HG02852 (cell line): Measurements from ENCODE around the gene GLRX.
"Not testable (repeated sequence)": the region's sequence is repeated elsewhere in the genome, so short reads cannot be mapped to it uniquely, and the experiment has no call there.

ENCODE experiments used
- ATAC-seq: cut with Tn5 transposase; IDR thresholded peaks from one replicate; pipeline ENCODE4 v1.9.1; 2021; ENCODE audit warnings: mild to moderate bottlenecking, moderate library complexity; ENCODE audit not compliant: unreplicated experiment

Gene GLRX

GRCh38 chr5:95830226-95830625 lies 7.7 kb upstream of the GLRX start:
- no peak for ATAC-seq

DNA sequence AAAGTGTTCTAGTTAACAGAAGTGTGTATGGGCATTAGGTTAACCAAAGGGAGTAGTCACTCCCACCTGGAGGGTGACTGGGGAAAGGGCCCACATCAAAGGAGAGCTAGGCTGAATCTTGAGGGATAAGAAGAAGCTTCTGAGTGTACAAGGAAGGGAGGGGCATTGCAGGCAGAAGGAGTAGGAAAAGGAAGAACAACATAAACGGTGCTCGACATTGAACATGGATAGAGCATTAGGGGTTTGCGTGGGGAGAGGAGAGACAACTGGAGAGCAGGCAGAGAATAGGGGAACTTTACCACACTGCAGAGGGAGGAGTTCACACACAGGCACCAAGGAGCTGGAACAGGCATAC lies 5.3 kb upstream of the GLRX start:
- ATAC-seq = no peak

DNA sequence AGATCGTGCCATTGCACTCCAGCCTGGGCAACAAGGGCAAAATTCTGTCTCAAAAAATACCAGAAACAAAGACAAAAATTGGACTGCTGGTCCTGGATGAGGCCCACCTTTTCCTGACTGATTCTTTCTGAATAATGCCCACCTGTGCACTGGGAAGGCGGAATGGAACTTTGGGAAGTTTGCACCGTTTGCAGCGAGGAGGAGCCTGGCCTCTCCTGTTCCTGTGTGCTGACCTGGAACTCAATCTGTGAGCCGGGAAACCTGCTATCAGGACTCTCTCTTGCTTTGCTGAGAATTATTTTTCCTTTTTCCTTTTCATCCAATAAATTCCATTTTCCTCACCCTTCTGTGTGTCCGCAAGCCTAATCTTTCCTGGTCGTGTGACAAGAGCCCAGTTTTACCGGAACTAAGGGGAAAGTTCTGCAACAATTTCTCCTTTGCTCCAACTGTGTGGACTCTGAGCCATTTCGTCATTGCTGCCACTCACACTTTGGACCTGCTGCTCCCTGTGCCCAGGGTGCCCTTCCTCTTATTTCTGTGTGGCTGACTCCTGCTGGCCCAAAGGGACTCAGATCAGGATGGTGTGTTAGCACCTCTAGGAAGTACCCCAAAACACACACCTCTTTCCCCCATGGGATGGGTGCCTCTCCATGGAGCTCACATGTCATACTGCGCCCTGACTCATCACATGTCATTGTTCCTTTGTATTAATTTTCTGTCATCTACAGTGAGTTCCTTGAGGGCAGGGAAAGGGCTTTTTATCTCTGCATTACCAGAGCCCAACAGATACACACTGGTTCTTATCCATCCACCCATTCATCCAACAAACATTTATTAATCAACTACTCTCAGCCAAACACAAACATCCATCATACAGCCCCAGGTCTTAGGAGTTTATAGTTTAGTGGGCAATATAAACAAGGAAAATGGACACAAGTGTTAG lies 4.7 kb upstream of the GLRX start:
- ATAC-seq = no peak

DNA sequence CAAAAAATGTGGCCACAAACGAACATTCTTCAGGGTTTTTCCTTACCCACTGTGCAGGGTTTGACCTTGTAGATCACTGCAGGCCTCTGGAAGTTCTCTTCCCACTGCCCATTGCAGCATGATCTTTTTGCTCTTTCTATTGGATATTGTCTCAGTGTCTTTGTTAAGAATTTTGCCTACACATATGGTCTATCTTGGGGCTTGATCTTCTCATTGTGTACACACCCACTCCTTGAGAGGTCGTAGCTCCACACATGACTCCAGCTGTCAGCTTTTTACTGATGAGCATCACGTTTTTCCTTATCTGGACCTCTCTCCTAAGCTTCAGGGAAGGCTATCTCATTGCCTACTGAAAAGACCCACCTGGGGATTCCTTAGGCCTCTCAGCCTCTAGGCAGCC lies 3.0 kb upstream of the GLRX start:
- no peak for ATAC-seq

GRCh38 chr5:95824747-95825146 lies 2.2 kb upstream of the GLRX start:
- no peak for ATAC-seq

DNA sequence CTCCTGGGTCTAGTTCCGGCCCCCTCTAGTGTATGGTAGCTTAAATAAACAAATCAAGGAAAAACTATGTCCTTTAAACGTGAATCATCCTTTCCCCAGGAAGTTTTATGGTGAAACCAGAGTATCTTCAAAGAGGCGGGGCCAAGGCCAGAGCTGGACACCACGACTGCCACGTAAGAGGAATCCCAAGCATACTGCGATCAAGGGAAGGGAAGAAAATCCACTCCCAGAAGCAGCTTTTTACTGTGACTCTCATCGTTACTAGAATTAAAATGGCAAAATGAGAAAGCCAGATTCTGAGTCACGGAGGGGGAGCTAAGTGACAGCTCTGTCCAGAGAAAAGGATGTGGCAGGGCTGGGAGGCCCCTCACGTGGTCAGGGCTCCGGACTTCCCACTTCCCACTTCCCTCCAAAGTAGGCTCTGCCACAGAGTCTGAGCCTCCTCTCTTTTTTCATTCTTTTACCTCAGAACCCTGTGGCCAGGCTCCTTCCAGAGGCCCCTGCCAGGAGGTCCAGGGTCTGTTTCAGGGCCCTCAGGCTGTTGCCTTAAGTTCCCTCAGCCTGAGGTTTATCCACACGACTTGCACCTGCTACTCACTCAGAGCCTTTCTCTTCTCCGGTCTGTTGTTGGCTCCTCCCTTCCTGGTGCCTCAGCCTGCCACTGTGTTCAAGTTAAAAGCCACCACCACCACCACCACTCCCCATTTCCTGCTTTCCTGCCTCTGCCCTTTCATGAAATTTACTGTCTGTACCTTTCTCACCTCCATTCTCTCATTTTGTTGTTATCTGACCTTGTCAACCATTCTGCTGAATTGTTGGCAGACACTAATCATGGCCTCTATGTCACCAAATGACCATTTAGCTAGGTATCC lies 1.4 kb upstream of the GLRX start:
- peak; percentile 44 for ATAC-seq

DNA sequence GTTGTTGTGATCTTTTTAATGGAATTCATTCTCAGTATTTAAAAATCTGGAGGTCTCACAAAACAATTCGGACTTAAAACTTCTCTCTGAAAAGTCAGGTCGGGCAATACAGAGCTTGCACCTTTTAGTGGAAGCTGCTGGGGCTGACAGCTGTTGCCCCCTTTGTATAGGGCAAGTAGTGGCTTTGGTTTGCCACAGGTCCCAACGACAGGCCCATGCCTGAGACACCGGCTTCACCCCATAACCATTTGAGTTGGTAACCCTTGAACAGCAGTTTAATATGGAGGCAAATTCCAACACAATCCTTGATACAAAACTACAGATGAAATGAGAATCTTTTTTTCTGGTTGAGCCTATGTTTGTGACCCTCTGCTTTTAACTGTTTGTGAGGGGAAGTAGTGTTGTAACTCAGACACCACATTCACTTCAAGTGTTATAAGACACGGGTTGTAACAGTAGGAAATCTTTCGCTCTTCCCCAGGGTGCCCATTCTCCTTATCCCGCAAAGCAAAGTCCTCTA lies 752 bp upstream of the GLRX start:
- no peak for ATAC-seq

- peak; percentile 18 for ATAC-seq
These were observed 434 bp downstream of the GLRX start for GRCh38 chr5:95822043-95822541.

GRCh38 chr5:95821110-95822021 lies 1.2 kb downstream of the GLRX start:
- peak; percentile 28 for ATAC-seq

GRCh38 chr5:95818181-95819147 lies 4.1 kb downstream of the GLRX start:
- no peak for ATAC-seq

- ATAC-seq = no peak
These were observed 5.1 kb downstream of the GLRX start for GRCh38 chr5:95817430-95817829.

GRCh38 chr5:95816776-95817175 lies 5.8 kb downstream of the GLRX start:
- ATAC-seq = no peak

- ATAC-seq = no peak
These were observed 6.2 kb downstream of the GLRX start for GRCh38 chr5:95816341-95816740.

DNA sequence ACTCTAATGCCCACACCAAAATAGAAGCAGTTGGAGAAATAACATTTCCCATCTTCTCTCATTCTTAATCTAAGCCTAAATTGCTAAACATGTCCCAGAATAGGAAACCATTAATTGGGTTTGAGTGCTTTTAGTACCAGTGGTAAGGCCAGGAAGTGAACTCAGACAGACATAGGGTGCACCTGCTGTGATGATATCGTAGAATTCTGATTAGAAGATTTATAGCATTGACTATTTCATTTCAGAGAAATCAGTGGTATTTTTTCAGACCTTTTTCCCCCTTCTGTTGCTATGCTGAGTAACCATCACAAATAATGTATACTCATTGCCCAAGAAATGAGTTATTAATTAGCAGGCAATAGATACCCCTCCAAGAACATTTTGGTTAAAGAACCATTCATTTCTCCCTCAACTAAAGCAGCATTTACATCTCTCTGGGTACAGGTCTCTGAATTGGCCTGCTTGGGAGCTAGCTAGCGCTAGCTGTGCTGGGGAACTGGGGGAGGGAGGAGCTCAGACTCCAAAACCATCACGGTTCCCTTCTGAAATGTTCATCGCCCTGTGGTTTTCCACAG lies 7.3 kb downstream of the GLRX start:
- no peak for ATAC-seq

GRCh38 chr5:95813035-95813434 lies 9.5 kb downstream of the GLRX start:
- not testable (repeated sequence) for ATAC-seq

- ATAC-seq = no peak
These were observed 10.5 kb downstream of the GLRX start for GRCh38 chr5:95812074-95812471.

DNA sequence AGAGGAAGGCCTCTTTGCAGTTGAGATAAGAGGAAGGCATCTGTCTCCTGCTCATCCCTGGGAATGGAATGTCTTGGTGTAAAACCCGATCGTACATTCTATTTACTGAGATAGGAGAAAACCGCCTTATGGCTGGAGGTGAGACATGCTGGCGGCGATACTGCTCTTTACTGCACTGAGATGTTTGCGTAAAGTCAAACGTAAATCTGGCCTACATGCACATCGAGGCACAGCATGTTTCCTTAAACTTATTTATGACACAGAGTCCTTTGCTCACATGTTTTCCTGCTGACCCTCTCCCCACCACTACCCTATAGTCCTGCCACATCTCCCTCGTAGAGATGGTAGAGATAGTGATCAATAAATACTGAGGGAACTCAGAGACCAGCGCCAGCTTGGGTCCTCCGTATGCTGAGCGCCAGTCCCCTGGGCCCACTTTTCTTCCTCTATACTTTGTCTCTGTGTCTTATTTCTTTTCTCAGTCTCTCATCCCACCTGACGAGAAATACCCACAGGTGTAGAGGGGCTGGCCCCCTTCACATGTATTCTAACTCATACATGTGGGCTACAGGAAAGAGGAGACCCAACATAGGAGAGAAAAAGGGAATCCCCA lies 11.0 kb downstream of the GLRX start:
- not testable (repeated sequence) for ATAC-seq

- not testable (repeated sequence) for ATAC-seq
These were observed 11.5 kb downstream of the GLRX start for GRCh38 chr5:95811126-95811423.
